Epithelial cell of esophagus (primary cell): ENCODE measurements around the gene ARHGEF37.

Experiments
- DNase-seq: peaks from one replicate; pipeline ENCODE4 v3.0.0; 2010; ENCODE audit warnings: low read depth
- H3K4me3 ChIP-seq: 2 replicates; pipeline ENCODE4 v1.5.1; 2011; ENCODE audit warnings: mild to moderate bottlenecking, low read length, control low read depth
- CTCF ChIP-seq: IDR thresholded peaks from 2 replicates; pipeline ENCODE4 v1.5.1; 2011; ENCODE audit warnings: low read depth, mild to moderate bottlenecking, low read length, control low read depth, inconsistent platforms; ENCODE audit not compliant: insufficient read depth; ENCODE audit errors: missing control alignments

Gene ARHGEF37

GRCh38 chr5:149605998-149606724 lies 24.9 kb downstream of the ARHGEF37 start:
- no peak overlapping the region for H3K4me3 ChIP-seq
- no peak for TF ChIP-seq CTCF
- DNase-seq, result peak; percentile 100

GRCh38 chr5:149608936-149609545 lies 27.7 kb downstream of the ARHGEF37 start:
- H3K4me3 ChIP-seq, result no peak overlapping the region
- DNase-seq, result peak; percentile 41
- no peak for TF ChIP-seq CTCF

GRCh38 chr5:149609640-149610219 lies 28.4 kb downstream of the ARHGEF37 start:
- no peak for DNase-seq
- TF ChIP-seq CTCF, result no peak
- H3K4me3 ChIP-seq, result no peak overlapping the region

GRCh38 chr5:149610589-149611255 lies 29.4 kb downstream of the ARHGEF37 start:
- no peak for DNase-seq
- TF ChIP-seq CTCF, result no peak
- no peak overlapping the region for H3K4me3 ChIP-seq

- H3K4me3 ChIP-seq, result no peak overlapping the region
- TF ChIP-seq CTCF, result no peak
- no peak for DNase-seq
Measured at GRCh38 chr5:149611326-149611725, 30.0 kb downstream of the ARHGEF37 start.

- DNase-seq, result peak; percentile 52
- no peak overlapping the region for H3K4me3 ChIP-seq
- no peak for TF ChIP-seq CTCF
Measured at GRCh38 chr5:149614034-149614907, 33.0 kb downstream of the ARHGEF37 start.
